Stimulated activated CD8-positive, alpha-beta memory T cell treated with anti-CD3 and anti-CD28 coated beads, Interleukin-4, amount 100 ng/mL, for 1 hour (primary cell): ENCODE results near the gene MRFAP1.

ENCODE experiments used
- DNase-seq, 2 donors: peaks; one replicate each; pipeline ENCODE4 v3.0.0-alpha.2; 2020; ENCODE audit warnings: low read depth in 2 of 2, low spot score in 1 of 2

MRFAP1 gene

GRCh38 chr4:6689506-6689960, 49.0 kb downstream of the MRFAP1 start:
- no peak for DNase-seq
